ENCODE measurements around the gene ZHX3.
"Not testable (repeated sequence)": the region's sequence is repeated elsewhere in the genome, so short reads cannot be mapped to it uniquely, and the experiment has no call there.

The ZHX3 gene

DNA sequence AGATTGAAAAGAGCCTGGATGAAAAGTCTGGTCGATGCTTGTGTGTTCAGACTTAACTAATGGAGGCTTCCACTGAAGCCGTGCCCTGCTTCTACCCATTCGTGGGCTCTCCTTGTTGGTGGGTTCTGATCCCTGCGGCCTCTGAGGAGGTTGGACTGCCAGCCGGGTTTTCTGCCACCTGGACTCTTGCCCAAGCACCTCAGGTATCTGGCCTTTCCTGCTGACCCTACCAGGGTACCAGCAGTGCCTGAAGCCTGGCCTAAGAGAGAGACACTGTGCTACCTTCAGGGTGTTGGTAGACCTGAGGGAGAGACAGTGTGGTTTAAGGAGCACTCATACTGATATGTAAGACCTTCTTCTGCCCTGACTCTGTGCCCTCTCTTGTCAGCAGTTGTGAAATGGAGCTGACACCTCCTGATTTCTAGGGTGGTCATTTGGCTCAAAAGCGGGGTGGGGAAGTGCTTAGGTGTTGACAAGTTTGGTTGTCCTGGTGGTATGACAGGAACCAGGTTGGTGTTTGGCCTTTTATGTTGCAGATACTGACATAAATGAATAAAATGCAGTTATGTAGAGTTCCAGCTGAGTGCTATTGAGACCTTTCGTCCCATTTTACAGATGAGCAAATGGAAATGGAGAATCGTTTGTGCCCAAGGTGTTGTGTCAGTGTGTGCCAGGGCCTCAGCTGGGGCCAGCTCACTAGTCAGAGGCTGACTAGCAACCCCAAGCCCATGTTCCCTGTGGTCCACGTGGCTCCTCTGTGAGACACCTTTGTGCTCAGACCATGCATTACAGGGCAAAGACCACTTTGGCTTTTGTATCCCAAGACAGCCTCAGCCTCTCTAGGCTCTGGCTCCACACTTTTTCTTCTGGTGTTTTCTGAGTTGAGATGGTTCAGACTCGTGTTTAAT, 177.1 kb downstream of the ZHX3 start:
- in situ Hi-C loops (cut with MboI; ENCODE audit: low sequenced_read_pairs): no loop called here

DNA sequence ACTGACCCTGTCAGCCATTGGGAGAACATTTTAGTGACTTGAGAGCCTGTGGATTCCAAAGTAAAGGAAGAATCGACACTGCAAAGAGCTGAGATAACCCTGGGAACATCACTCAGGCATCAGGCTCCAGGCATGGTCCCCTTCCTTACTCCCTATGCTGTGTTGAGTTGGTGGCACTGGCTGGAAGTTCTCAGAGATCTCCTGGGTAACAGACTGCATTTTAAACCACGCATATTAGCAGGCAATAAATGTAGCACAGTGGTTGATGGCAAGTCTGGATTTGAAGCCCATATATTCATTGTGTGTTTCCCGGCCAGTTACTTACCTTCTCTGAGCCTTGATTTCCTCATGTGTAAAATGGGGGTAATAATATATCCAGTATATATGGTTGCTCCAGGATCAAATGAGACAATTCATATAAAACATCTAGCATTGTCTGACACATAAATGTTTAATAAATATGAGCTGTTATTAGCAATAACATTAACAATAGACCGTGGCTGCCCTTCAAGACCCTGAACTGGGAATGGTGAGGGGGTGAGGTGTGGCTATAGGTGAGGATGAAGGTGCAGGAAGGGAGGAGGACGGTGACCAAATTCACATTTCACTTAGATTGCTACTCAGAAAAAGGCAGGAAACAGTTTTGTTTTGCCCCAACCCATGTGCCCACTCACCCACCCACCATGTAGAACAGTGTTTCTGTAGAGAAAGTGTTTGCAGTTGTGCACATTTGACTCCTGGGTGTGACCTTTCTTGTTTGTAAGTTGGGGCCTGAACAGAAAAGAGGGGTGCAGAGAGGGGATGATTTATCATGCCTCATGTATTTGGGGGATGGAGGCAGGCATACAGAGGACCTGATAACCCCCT, 178.1 kb downstream of the ZHX3 start:
- in situ Hi-C loops (cut with MboI; ENCODE audit: low sequenced_read_pairs): no loop called here

DNA sequence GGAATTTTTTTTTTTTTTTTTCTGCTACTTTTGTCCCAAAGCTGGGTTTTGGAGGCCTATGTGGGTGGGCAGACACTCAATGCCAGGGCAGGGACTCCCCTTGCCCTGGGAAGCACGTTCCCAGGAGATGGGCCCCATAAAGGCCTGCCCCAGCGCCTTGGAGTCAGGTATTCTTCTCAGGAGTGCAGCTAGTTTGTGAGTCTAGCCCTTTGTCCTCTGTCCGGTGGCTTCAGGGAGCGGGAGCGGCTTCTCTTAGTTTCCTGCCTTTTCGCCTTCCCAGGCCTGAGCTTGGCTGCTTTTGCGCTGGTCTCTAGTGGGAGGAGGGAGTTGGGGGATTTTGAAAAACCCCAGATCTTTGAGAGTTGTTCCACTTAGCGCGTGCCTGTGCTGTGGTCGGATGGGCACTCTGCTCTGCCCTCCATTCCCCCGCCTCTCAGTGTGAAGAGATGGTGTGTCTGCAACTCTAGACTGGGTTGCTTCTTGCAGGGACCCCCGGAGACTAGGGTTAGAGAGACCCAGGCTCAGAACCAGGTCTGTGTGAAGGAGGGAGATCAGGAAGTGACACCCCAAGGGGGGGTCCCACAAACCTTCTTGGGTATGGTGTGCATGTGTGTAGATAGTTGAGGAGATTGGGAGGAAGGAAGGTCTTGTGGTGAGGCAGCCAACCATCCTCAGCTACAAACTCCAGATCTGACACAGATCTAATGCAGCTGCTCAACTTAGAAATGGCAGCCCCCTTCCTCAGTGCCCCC, 178.9 kb downstream of the ZHX3 start:
- in situ Hi-C loops (cut with MboI; ENCODE audit: low sequenced_read_pairs): no loop called here

DNA sequence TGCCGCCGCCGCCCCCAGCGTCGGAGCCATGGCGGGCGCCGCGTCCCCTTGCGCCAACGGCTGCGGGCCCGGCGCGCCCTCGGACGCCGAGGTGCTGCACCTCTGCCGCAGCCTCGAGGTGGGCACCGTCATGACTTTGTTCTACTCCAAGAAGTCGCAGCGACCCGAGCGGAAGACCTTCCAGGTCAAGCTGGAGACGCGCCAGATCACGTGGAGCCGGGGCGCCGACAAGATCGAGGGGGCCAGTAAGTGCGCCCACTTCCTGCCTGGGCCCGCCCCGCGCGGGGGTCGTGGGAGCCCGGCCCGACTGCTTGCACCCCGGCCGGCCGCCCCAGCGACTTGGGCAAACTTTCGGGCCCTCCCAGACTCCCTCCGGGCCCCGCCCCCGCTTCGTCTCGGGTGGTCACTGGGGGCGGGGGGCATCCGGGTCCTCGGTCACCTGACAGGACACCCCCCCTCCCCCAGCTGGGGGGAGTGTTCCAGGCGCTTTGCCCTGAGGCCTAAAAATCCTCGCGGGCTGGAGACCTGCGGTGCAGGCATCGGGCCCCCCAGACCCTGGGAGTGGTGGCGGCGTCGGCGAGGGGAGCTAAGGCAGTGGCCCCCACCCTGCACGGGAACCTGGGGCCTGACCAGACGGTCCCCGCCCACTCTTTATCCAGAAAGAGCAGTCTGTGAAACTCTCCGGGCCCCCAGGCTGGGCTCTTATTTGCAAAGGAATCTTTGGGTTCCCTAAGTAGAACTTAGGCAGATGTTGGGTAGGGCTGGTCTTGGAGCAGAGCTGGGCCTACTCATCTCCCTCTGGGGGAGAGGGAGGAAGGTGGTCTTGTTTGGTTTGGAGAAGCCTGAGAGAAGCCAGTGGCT, 179.7 kb downstream of the ZHX3 start:
- in situ Hi-C loops (cut with MboI; ENCODE audit: low sequenced_read_pairs): no loop called here

DNA sequence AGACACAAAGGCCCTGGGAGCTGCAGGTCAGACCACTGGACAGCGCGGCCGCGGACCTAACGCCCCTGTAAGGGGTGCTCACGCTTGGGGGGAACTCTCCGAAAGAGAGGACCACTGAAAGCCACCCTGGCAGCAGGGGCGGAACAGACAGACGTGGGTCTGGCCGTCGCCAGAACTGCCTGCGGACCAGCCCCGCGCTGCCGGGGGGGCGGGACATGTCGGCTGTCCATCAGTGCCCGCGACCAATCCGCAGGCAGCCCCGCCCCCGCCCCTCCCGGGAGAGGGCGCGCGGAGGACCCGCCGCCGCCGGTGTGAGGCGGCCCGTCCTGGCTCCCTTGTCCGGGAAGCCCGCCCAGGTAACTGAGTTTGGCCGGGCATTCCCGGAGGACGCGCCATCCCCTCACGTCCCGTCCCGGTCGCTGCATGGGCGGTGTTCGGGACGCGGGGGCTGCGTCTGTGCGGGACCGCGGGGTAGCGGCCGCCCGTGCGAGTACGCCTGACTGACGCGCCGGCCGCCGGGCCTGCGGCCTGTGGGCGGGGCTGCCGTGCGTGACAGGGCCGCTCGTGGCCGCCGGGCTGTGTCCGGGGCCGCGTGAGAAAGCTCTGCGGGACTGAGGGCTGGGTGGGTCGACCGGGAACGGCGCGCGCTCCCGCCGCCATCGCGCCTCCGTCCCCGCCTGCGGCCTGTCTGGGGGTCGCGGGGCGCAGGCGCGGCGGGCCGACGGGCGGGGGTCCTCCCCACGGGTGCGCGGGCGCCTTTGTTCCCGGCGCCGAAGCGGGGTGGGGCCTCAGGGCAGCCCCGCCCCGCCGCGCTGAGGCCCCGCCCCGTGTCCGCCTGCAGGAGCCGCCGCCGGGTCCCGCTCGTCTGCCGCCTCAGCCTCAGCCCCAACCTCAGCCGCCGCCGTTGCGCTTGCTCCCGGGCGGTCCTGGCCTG, 180.6 kb downstream of the ZHX3 start, which contains the start of gene PLCG1:
TSS of gene PLCG1 (plus strand) at position 864 of the 934 bp plus-strand sequence. CDS start 99 bp downstream, outside the sequence.
- in situ Hi-C loops (cut with MboI; ENCODE audit: low sequenced_read_pairs): no loop called here

DNA sequence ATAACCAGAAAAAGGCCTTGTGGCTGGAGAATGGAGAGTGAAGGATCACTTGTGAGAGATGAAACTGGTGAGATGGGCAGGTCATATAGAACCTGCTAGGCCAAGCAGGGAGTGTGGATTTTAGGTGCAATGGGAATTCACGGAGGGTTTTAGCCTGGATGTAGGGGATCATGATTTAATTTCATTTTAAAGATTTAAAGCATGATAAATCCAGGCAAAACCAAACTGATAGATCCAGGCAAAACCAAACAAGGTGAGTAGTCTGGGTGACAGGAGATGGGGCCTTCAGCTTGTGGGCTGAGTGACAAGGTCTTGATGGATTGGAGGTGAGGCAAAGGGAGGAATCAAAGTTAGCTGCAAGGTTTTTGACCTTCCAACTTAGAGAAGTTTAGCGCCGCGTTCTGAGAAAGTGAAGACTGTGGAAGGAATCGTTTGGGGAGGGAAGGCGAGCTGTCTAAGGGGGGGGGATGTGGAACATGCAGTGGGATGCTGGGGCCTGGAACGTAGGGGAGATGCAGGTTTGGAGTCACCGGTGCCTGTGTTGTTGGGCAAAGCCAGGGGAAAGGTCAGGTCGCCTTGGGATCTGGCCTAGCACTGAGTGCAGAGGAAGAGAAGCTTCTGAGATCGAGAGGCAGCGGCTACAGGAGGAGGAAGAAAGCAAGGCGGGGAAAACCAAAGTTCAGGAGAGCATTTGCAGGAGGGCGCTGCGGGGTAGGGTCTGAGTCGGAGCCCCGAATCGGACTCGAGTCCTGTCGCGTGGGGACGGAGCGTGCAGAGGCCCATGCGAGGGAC, 181.4 kb downstream of the ZHX3 start:
- in situ Hi-C loops (cut with MboI; ENCODE audit: low sequenced_read_pairs): no loop called here

DNA sequence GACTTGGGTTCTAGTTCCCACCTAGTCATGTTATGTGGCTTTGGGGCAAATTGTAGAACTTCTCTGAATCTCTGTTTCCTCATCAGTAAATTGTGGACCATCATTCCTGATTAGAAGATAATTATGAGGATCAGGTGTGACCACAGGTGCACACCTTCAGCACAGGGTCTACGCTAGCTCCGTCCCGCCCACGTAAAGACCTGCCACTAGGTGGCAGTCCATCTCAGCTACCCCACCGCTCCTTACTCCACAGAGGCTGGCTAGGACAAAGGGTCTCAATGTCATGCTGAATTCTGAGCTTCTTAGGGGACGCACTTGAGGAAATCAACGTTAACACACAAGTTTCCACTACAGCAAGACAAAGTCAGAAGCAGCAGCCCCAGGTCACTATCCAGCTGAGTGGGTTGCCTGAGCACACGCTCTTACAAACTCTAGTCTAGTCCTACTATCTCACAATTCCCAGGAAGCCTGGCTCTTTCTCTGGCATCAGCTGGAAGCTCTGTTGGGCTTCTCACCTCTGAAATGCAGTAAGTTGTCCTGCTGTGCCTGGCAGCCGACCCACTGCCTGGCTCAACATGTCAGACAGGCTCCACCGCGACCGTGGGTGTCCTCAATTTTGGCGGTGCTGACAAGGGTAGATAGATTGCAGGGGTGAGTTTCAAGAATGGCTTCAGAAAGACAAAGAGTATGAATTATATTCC, 182.2 kb downstream of the ZHX3 start:
- in situ Hi-C loops (cut with MboI; ENCODE audit: low sequenced_read_pairs): no loop called here

DNA sequence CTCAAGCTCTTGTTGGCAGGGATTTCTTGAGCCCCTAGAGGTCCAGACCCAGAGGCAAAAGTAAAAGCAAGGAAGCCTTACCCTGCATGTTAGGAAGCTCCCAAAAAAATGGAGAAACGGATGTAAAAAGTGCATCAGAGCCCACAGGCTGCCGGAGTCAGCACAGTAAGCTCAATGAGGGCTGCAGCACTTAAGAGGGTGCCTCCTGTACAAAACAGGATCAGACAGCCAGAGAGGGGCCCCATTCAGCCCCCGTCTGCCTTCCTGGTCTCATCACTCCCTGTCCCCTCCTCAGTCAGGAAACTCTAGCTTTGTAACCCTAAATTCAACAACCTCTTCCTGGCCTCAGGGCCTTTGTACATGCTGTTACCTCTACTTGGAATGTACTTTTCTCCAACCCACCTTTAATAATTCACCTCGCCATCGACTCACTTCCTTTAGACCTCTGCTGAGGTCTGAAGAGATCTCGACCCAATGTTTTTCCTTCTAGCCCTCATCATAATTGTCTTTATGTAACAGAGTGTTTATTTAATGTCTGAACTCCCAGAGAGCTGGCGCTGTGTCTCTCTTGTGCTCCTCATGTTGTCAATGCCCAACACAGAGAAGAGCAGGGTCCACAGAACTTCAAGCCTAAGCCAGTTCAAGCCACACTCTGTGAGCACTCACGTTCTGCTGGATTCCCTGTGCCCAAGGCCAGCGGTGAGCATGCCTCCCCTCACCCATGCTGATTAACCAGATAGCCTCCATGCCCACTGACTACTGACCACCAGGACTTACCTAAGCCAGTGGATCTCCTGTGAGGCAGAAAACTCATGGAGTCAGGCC, 183.0 kb downstream of the ZHX3 start:
- in situ Hi-C loops (cut with MboI; ENCODE audit: low sequenced_read_pairs): no loop called here

DNA sequence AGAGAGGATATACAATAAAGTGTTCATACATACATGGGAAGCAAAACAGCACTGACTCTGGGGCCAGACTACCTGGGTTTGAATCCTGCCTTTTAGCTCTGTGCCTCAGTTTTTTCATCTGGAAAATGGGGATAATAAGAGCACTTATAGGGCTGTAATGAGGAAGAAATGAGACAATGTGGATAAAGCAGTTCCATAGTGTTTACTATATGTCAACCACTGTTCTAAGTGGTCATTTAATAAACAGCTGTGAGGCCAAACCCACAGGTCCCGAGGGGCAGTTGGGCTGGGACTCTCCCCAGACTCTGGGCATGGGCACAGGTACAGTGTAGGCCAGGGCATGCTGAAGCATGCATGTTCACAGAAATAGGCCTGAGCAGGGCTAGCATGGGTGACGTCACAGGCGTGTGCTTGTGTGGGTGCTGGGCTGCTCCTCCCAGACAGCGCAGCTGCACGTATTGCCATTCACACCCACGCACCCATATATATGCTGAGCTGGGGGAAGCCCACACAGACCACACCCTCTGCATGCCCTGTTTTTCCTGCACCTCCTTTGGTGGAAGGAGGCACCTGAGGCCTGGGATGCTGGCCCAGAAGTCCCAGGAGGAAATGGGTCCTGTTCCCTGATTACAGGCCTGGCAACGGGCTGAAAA, 183.7 kb downstream of the ZHX3 start:
- in situ Hi-C loops (cut with MboI; ENCODE audit: low sequenced_read_pairs): no loop called here

DNA sequence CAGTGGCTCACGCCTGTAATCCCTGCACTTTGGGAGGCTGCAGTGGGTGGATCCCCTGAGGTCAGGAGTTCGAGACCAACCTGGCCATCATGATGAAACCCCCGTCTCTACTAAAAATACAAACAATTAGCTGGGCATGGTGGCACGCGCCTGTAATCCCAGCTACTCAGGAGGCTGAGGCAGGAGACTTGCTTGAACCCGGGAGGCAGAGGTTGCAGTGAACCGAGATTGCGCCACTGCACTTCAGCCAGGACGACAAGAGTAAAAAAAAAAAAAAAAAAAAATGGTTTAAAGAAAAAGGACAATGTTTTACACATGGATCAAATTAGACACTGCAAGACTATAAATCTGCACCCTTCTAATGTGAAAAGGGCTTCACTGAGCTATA, 185.1 kb downstream of the ZHX3 start:
- in situ Hi-C loops (cut with MboI; ENCODE audit: low sequenced_read_pairs): not testable (repeated sequence)

DNA sequence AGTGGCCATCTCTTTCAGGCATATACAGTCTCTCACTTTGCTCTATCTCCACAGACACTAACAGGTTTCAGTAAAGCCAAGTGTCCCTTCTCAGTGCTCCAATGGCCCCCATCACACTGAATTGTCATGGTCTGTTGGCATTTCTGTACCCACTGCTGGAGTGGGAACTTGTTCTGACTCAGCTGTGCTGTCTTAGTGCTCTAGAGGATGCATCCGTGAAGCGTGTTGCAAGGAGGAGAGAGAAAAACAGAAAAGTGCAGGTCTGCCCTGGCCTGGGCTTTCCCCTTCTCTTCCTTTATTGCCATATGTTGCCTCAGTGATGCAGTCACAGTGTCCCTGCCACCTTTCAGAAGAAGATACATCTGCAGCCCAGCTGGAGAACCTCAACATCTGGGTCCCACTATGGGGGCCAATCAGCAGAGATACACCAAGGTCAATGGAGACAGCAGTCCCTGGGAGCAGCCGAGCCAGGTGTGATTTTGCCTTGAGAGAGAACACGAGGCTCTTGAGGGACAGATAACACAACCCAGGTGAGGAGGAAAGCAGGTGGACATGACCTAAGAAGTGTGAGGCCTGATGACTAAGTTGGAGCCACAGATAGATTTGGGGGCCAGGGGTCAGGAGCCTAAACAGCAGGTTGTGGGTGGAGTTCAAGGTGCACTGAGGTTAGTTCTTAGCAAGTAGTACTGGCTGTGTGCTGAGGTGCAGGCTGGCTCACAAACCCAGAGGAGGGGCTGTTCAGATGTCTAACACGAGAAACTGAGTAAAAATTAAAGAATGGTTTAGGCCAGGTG, 185.7 kb downstream of the ZHX3 start:
- in situ Hi-C loops (cut with MboI; ENCODE audit: low sequenced_read_pairs): no loop called here
